ENCODE measurements around the gene CYP4F22.
"Not testable (repeated sequence)": the region's sequence is repeated elsewhere in the genome, so short reads cannot be mapped to it uniquely, and the experiment has no call there.

Gene CYP4F22

DNA sequence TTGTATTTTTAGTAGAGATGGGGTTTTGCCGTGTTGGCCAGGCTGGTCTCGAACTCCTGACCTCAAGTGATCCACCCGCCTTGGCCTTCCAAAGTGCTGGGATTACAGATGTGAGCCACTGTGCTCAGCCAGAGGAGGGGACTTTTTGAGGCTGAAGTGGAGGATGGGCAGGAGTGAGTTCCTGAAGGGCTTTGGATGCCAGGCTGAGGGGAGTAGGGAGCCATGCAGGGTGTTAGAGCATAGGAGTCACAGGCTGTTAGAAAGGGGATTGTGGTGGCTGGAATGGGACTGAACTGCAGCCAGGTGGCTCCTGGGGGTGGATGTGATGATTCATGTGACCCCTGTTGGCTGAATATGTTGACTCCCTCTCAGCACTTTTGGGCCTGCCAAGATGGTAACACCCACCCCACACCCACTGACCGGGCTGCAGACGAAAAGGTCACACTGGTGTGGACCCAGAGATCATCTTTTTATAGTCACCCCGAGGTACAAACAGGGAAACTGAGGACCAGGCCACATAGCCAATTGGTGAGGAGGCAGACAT lies 11.2 kb downstream of the CYP4F22 start:
- no peak overlapping the region for H3K9ac ChIP-seq (ENCODE audit: low read length in 2 of 2)
- H3K36me3 ChIP-seq (ENCODE audit: control insufficient read depth in 2 of 2, insufficient read depth in 2 of 2, low read length in 2 of 2) = no peaks in the 10 kb centered on the region
- H3K9me3 ChIP-seq (ENCODE audit: control insufficient read depth in 2 of 2, low read length in 2 of 2) = no peaks in the 10 kb centered on the region
- no peak overlapping the region for H3K27ac ChIP-seq (ENCODE audit: low read length)
- H3K4me1 ChIP-seq (ENCODE audit: control insufficient read depth, insufficient read depth, low read length) = no peaks in the 10 kb centered on the region
- no peak overlapping the region for H3K4me3 ChIP-seq (ENCODE audit: low read length in 2 of 2)
- peaks cover 0 to 4% of the 10 kb centered on the region in 2 donors for H3K27me3 ChIP-seq (ENCODE audit: control insufficient read depth in 1 of 2, insufficient read depth in 2 of 2, low read length in 2 of 2)

DNA sequence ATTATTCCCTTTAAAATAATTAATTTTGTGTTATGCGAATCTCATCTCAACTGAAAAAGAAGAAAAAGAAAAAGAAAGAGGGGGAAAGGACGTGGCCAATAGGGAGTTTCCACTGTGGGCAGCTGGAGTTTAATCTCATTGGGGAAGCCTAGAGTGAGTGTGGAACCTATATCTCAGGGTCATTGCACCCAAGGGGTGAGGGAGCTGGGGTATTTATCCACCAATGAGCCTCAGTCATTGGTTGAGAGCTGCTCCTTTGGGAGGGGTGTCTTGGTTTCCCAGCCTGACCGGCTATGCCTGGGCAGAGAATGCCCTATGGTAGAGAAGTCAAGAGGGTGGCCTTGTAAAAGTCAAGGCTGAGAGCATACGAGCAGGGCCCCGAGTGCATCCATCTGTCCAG lies 16.5 kb downstream of the CYP4F22 start:
- no peaks in the 10 kb centered on the region for H3K9me3 ChIP-seq (ENCODE audit: control insufficient read depth in 2 of 2, low read length in 2 of 2)
- H3K4me3 ChIP-seq (ENCODE audit: low read length in 2 of 2) = no peak overlapping the region
- no peak overlapping the region for H3K27ac ChIP-seq (ENCODE audit: low read length)
- no peak overlapping the region for H3K9ac ChIP-seq (ENCODE audit: low read length in 2 of 2)
- no peaks in the 10 kb centered on the region for H3K4me1 ChIP-seq (ENCODE audit: control insufficient read depth, insufficient read depth, low read length)
- no peaks in the 10 kb centered on the region for H3K36me3 ChIP-seq (ENCODE audit: control insufficient read depth in 2 of 2, insufficient read depth in 2 of 2, low read length in 2 of 2)
- H3K27me3 ChIP-seq (ENCODE audit: control insufficient read depth in 1 of 2, insufficient read depth in 2 of 2, low read length in 2 of 2) = peaks cover 0 to 12% of the 10 kb centered on the region in 2 donors

DNA sequence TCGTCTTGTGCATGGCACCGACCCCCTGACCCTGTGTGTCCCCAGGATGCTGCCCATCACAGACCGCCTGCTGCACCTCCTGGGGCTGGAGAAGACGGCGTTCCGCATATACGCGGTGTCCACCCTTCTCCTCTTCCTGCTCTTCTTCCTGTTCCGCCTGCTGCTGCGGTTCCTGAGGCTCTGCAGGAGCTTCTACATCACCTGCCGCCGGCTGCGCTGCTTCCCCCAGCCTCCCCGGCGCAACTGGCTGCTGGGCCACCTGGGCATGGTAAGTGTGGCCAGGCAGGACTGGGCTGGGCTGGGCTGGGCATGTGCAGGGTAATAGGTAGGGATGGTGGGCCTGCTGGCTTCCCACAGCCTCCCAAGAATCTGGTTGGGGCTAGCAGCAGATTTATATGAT lies 17.0 kb downstream of the CYP4F22 start:
- Histone ChIP-seq H3K9me3 (ENCODE audit: control insufficient read depth in 2 of 2, low read length in 2 of 2) (no peaks in the 10 kb centered on the region), H3K36me3 (ENCODE audit: control insufficient read depth in 2 of 2, insufficient read depth in 2 of 2, low read length in 2 of 2) (no peaks in the 10 kb centered on the region), H3K9ac (ENCODE audit: low read length in 2 of 2) (no peak overlapping the region), H3K4me1 (ENCODE audit: control insufficient read depth, insufficient read depth, low read length) (no peaks in the 10 kb centered on the region), H3K27ac (ENCODE audit: low read length) (no peak overlapping the region), H3K4me3 (ENCODE audit: low read length in 2 of 2) (no peak overlapping the region), H3K27me3 (ENCODE audit: control insufficient read depth in 1 of 2, insufficient read depth in 2 of 2, low read length in 2 of 2) (peaks cover 0 to 13% of the 10 kb centered on the region in 2 donors)

DNA sequence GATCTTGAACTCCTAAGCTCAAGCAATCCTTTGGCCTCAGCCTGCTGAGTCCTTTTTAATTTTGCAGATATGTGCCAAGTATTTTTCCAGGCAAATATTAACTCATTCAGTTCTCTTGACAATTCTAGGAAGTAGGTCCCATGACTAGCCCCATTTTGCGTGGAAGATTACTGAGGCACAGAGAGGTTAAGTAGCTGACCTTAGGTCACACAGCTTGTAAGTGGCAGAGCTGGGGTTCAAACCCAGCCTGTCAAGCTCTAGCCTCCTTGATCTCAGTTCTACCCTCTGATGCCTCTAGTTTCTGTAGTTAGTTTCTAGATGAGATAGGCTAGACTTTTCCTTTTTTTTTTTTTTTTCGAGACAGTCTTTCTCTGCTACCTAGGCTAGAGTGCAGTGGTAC lies 18.1 kb downstream of the CYP4F22 start:
- H3K27ac ChIP-seq (ENCODE audit: low read length) = no peak overlapping the region
- no peaks in the 10 kb centered on the region for H3K36me3 ChIP-seq (ENCODE audit: control insufficient read depth in 2 of 2, insufficient read depth in 2 of 2, low read length in 2 of 2)
- no peak overlapping the region for H3K9ac ChIP-seq (ENCODE audit: low read length in 2 of 2)
- no peaks in the 10 kb centered on the region for H3K4me1 ChIP-seq (ENCODE audit: control insufficient read depth, insufficient read depth, low read length)
- no peaks in the 10 kb centered on the region for H3K9me3 ChIP-seq (ENCODE audit: control insufficient read depth in 2 of 2, low read length in 2 of 2)
- H3K27me3 ChIP-seq (ENCODE audit: control insufficient read depth in 1 of 2, insufficient read depth in 2 of 2, low read length in 2 of 2) = peaks cover 0 to 13% of the 10 kb centered on the region in 2 donors
- H3K4me3 ChIP-seq (ENCODE audit: low read length in 2 of 2) = no peak overlapping the region

DNA sequence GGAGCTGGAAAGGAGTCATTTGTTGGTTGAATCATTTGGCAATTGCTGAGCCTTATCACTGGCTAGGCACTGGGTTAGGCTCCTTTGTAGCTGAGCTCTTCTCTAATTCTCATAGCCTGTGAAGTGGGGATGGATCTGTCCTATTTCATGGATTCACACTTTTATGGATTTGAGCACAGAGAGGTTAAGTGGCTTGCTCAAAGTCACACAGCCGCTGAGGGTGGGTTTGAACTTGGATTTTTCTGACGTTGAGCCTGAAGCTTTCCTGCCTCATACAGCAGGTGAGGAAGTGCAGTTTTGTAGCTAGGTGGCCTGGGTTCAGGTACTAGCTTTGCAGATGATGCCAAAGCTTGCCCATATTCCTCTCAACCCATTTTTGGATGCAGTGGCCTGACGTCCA lies 19.4 kb downstream of the CYP4F22 start:
- no peak overlapping the region for H3K4me3 ChIP-seq (ENCODE audit: low read length in 2 of 2)
- H3K9ac ChIP-seq (ENCODE audit: low read length in 2 of 2) = no peak overlapping the region
- no peaks in the 10 kb centered on the region for H3K9me3 ChIP-seq (ENCODE audit: control insufficient read depth in 2 of 2, low read length in 2 of 2)
- no peaks in the 10 kb centered on the region for H3K36me3 ChIP-seq (ENCODE audit: control insufficient read depth in 2 of 2, insufficient read depth in 2 of 2, low read length in 2 of 2)
- no peaks in the 10 kb centered on the region for H3K4me1 ChIP-seq (ENCODE audit: control insufficient read depth, insufficient read depth, low read length)
- H3K27ac ChIP-seq (ENCODE audit: low read length) = no peak overlapping the region
- H3K27me3 ChIP-seq (ENCODE audit: control insufficient read depth in 1 of 2, insufficient read depth in 2 of 2, low read length in 2 of 2) = peaks cover 0 to 13% of the 10 kb centered on the region in 2 donors

DNA sequence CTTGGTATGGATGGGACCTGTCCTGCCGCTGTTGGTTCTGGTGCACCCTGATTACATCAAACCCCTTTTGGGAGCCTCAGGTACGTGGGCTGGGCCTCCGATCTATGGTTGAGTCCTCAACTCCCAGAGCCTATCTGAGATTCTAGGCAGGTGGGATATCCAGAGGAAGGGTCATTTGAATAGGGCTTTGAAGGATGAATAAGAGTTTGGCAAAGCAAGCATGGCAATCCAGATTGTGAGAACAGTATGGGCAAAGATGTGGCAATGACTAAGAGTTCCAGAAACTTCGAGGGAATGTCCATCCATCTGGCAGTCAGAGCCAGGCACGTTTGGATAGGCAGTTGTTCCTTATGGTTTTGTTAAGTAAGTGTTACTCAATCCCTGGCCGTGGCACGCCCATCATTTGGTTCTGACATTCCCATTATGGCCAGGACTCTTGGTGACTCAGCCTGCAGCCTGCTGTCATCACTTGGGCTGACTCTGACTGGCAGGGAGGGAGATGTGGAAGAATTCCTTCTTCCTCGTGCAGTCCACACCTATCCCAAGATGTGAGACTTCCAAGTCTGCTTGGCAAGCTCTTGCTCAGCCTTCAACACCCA lies 21.5 kb downstream of the CYP4F22 start:
- Histone ChIP-seq H3K9me3 (ENCODE audit: control insufficient read depth in 2 of 2, low read length in 2 of 2) (no peaks in the 10 kb centered on the region), H3K27me3 (ENCODE audit: control insufficient read depth in 1 of 2, insufficient read depth in 2 of 2, low read length in 2 of 2) (peaks cover under 1 to 13% of the 10 kb centered on the region in 2 donors), H3K4me3 (ENCODE audit: low read length in 2 of 2) (no peak overlapping the region), H3K4me1 (ENCODE audit: control insufficient read depth, insufficient read depth, low read length) (no peaks in the 10 kb centered on the region), H3K9ac (ENCODE audit: low read length in 2 of 2) (no peak overlapping the region), H3K36me3 (ENCODE audit: control insufficient read depth in 2 of 2, insufficient read depth in 2 of 2, low read length in 2 of 2) (no peaks in the 10 kb centered on the region), H3K27ac (ENCODE audit: low read length) (no peak overlapping the region)

DNA sequence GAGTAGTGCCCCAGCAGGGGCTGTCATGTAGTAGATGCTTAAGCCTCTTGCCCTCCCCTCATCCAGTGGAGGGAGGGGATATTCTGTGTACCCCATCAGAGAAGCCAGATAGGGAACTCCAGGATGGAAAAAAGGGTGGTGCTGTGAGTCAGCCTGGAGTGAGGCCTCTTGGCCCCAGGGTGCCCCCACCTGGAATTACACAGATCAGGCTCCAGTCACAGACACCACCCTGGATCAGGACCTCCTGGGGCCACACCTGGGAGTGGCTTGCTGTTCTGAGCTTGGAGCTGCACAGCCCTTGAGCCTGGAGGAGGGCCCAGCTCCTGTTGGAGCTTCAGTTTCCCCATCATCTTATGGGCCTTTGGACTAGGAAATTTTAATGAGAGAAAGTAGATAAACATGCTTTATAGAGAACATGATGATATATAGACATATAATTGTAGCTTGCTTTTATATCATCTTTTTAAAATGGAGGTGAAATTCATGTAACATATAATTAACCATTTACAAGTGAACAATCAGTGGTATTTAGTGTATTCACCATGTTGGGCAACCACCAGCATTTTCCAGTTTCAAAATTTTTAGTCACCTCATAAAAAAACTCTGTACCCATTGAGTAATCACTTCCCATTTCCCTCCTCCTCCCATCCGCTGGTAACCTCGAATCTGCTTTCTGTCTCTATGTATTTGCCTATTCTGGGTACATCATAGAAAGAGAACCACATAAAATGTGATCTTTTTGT lies 24.6 kb downstream of the CYP4F22 start:
- Histone ChIP-seq H3K4me1 (ENCODE audit: control insufficient read depth, insufficient read depth, low read length) (no peaks in the 10 kb centered on the region), H3K9ac (ENCODE audit: low read length in 2 of 2) (no peak overlapping the region), H3K4me3 (ENCODE audit: low read length in 2 of 2) (no peak overlapping the region), H3K36me3 (ENCODE audit: control insufficient read depth in 2 of 2, insufficient read depth in 2 of 2, low read length in 2 of 2) (no peaks in the 10 kb centered on the region), H3K27ac (ENCODE audit: low read length) (no peak overlapping the region), H3K9me3 (ENCODE audit: control insufficient read depth in 2 of 2, low read length in 2 of 2) (no peaks in the 10 kb centered on the region), H3K27me3 (ENCODE audit: control insufficient read depth in 1 of 2, insufficient read depth in 2 of 2, low read length in 2 of 2) (peaks cover 4 to 14% of the 10 kb centered on the region in 2 donors)

DNA sequence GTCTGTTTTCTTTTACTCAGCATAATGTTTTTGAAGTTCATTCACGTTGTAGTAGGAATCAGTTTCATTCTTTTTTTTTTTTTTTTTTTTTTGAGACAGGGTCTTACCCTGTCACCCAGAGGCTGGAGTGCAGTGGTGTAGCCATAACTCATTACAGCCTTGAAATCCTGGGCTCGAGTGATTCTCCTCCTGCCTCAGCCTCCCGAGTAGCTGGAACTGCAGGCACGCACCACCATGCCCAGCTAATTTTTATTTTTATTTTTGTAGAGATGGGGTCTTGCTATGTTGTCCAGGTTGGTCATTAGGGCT lies 25.2 kb downstream of the CYP4F22 start:
- H3K9me3 ChIP-seq (ENCODE audit: control insufficient read depth in 2 of 2, low read length in 2 of 2); H3K4me3 ChIP-seq (ENCODE audit: low read length in 2 of 2); H3K27ac ChIP-seq (ENCODE audit: low read length); H3K4me1 ChIP-seq (ENCODE audit: control insufficient read depth, insufficient read depth, low read length); H3K9ac ChIP-seq (ENCODE audit: low read length in 2 of 2); H3K36me3 ChIP-seq (ENCODE audit: control insufficient read depth in 2 of 2, insufficient read depth in 2 of 2, low read length in 2 of 2): not testable (repeated sequence)
- H3K27me3 ChIP-seq (ENCODE audit: control insufficient read depth in 1 of 2, insufficient read depth in 2 of 2, low read length in 2 of 2) = peaks cover 4 to 13% of the 10 kb centered on the region in 2 donors

DNA sequence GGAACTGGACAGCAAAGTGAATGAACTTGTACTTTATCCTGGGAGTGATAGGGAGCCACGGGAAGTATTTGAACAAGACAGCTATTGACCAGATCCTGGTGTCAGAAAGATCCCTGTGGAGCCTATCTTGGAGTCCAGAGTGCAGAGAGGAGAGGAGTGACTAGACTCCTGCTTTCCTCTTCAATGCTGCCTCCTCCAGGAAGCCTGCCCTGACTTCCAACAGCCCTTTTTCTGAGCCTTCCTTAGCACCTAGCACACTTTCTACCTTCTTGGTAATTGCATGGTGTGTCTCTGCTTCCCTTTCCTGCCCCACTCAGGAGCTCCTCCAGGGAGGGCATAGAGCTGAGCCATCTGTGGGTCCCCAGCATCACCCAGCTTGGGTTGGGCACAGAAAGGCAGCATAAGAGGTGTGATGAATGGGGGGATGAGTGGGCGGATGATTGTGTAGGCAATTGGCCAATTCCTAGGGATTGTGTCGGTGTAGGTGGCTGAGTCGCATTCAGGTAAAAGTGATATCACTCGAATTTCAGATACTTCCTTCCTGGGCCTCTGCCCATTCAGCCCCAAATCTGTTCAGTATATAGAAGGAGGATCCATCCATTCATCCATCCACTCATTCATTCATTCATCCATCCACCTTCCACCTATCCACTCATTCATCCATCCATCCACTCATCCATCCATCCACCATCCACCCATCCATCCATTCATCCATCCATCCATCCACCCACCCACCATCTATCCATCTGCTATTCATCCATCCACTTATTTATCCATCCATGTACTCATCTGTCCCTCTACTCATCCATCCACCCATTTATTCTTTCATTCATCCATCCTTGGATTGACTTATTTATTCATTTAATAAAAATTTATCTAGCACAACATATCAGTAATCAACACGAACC lies 26.9 kb downstream of the CYP4F22 start:
- H3K27ac ChIP-seq (ENCODE audit: low read length) = no peak overlapping the region
- H3K9ac ChIP-seq (ENCODE audit: low read length in 2 of 2) = no peak overlapping the region
- peaks cover 0 to 4% of the 10 kb centered on the region in 2 donors for H3K9me3 ChIP-seq (ENCODE audit: control insufficient read depth in 2 of 2, low read length in 2 of 2)
- no peaks in the 10 kb centered on the region for H3K4me1 ChIP-seq (ENCODE audit: control insufficient read depth, insufficient read depth, low read length)
- no peak overlapping the region for H3K4me3 ChIP-seq (ENCODE audit: low read length in 2 of 2)
- peaks cover 4 to 11% of the 10 kb centered on the region in 2 donors for H3K27me3 ChIP-seq (ENCODE audit: control insufficient read depth in 1 of 2, insufficient read depth in 2 of 2, low read length in 2 of 2)
- no peaks in the 10 kb centered on the region for H3K36me3 ChIP-seq (ENCODE audit: control insufficient read depth in 2 of 2, insufficient read depth in 2 of 2, low read length in 2 of 2)

DNA sequence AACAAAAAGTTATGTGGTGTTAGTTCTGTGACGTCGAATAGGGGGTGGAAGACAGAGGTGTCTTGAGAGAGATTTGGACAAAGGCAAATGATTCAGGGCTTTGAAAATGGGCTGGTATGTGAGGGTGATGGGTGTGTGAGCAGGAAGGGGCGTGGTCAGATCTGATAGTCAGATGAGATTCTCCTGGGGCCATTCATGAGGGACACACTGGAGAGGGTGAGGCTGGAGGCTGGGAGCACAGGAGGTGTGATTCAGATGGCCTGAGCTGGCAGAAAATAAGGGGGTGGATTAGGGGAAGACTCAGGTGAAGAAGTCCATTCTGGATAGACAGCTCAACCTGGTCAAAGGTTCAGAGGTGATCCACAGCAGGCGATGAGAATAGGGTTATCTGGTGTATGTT lies 28.0 kb downstream of the CYP4F22 start:
- Histone ChIP-seq H3K4me3 (ENCODE audit: low read length in 2 of 2) (no peak overlapping the region), H3K9me3 (ENCODE audit: control insufficient read depth in 2 of 2, low read length in 2 of 2) (peaks cover 0 to 4% of the 10 kb centered on the region in 2 donors), H3K36me3 (ENCODE audit: control insufficient read depth in 2 of 2, insufficient read depth in 2 of 2, low read length in 2 of 2) (no peaks in the 10 kb centered on the region), H3K27ac (ENCODE audit: low read length) (no peak overlapping the region), H3K4me1 (ENCODE audit: control insufficient read depth, insufficient read depth, low read length) (no peaks in the 10 kb centered on the region), H3K27me3 (ENCODE audit: control insufficient read depth in 1 of 2, insufficient read depth in 2 of 2, low read length in 2 of 2) (peaks cover 4 to 11% of the 10 kb centered on the region in 2 donors), H3K9ac (ENCODE audit: low read length in 2 of 2) (no peak overlapping the region)

Measured in stomach smooth muscle (tissue), 2 donors.